HepG2 (cell line): Measurements from ENCODE around the gene OTOP2.

ENCODE experiments used
- CBX5 ChIP-seq: sonication (generic); formaldehyde crosslinking; IDR thresholded peaks from 2 replicates; pipeline ENCODE4 v1.4.0; 2020; ENCODE audit warnings: missing genetic modification reagents, borderline replicate concordance
- NFATC3 ChIP-seq: sonication (generic); formaldehyde crosslinking; IDR thresholded peaks from 2 replicates; pipeline ENCODE4 v1.5.1; 2020; ENCODE audit warnings: mild to moderate bottlenecking, missing genetic modification reagents
- POLR2A ChIP-seq, 2 experiments: IDR thresholded peaks; 2 replicates each; pipeline ENCODE4 v1.6.1; 2011; ENCODE audit warnings: low read depth in 2 of 2, low read length in 2 of 2, mild to moderate bottlenecking in 1 of 2, moderate library complexity in 1 of 2; ENCODE audit not compliant: insufficient read depth in 1 of 2
- SAFB2 ChIP-seq: sonication (generic); formaldehyde crosslinking; IDR thresholded peaks from 2 replicates; pipeline ENCODE4 v1.5.1; 2020; ENCODE audit warnings: missing genetic modification reagents, low read depth, mild to moderate bottlenecking, borderline replicate concordance
- SCMH1 ChIP-seq: sonication (generic); formaldehyde crosslinking; IDR thresholded peaks from 2 replicates; pipeline ENCODE4 v1.9.0; 2021; ENCODE audit warnings: missing genetic modification reagents, mild to moderate bottlenecking, borderline replicate concordance
- ZNF354B ChIP-seq: sonication (generic); formaldehyde crosslinking; IDR thresholded peaks from 2 replicates; pipeline ENCODE4 v1.8.0; 2022; ENCODE audit warnings: mild to moderate bottlenecking, missing genetic modification reagents
- ZNF549 ChIP-seq: sonication (generic); formaldehyde crosslinking; IDR thresholded peaks from 2 replicates; pipeline ENCODE4 v1.5.0; 2020; ENCODE audit warnings: missing genetic modification reagents
- TF ChIP-seq, protein P1 (sequence below): sonication (generic); formaldehyde crosslinking; IDR thresholded peaks from 2 replicates; pipeline ENCODE4 v1.5.0; 2020; ENCODE audit warnings: mild to moderate bottlenecking, missing genetic modification reagents, moderate library complexity
- TF ChIP-seq, protein P2 (sequence below): sonication (generic); IDR thresholded peaks from 2 replicates; pipeline ENCODE4 v1.6.1; 2016; ENCODE audit warnings: low read depth, borderline replicate concordance
- TF ChIP-seq, protein P3 (sequence below), 2 experiments: IDR thresholded peaks; 2 replicates each; pipeline ENCODE4 v1.6.1; 2011 to 2012; ENCODE audit warnings: low read length in 2 of 2, borderline replicate concordance in 1 of 2, low read depth in 1 of 2, mild to moderate bottlenecking in 1 of 2, moderate library complexity in 1 of 2

DNA sequence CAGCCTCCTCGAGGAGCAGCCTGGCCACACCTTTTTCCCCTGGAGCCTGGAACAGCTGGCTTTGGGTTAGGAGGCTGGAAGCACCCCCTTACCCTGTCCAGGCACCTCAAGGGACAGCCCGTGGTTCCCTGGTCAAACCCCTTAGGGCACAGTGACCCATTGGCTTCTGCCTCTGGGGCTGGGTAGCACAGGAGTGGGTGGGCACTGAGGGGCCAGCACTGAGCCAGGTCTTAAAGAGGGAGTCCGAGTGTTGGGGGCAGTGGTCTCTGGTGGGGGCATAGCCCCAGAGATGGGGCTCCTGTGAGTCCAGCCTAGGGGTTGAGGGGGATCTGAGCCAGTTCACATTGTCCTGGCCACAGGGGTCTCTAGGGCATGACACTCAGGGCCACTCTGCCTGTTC, 27.0 kb downstream of the OTOP2 start:
- TF ChIP-seq ZNF354B (CRISPR knock-in tag) = no peak
- TF ChIP-seq, protein P1, sequence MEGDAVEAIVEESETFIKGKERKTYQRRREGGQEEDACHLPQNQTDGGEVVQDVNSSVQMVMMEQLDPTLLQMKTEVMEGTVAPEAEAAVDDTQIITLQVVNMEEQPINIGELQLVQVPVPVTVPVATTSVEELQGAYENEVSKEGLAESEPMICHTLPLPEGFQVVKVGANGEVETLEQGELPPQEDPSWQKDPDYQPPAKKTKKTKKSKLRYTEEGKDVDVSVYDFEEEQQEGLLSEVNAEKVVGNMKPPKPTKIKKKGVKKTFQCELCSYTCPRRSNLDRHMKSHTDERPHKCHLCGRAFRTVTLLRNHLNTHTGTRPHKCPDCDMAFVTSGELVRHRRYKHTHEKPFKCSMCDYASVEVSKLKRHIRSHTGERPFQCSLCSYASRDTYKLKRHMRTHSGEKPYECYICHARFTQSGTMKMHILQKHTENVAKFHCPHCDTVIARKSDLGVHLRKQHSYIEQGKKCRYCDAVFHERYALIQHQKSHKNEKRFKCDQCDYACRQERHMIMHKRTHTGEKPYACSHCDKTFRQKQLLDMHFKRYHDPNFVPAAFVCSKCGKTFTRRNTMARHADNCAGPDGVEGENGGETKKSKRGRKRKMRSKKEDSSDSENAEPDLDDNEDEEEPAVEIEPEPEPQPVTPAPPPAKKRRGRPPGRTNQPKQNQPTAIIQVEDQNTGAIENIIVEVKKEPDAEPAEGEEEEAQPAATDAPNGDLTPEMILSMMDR (CRISPR knock-in tag) = no peak
- no peak for TF ChIP-seq NFATC3 (CRISPR knock-in tag)
- no peak for TF ChIP-seq POLR2A (IDR thresholded peaks at IDR 0.05; ENCODE audit: insufficient read depth in 1 of 2, low read depth in 2 of 2, low read length in 2 of 2)
- no peak for TF ChIP-seq CBX5 (CRISPR knock-in tag)
- TF ChIP-seq SCMH1 (CRISPR knock-in tag) = no peak
- TF ChIP-seq, protein P2, sequence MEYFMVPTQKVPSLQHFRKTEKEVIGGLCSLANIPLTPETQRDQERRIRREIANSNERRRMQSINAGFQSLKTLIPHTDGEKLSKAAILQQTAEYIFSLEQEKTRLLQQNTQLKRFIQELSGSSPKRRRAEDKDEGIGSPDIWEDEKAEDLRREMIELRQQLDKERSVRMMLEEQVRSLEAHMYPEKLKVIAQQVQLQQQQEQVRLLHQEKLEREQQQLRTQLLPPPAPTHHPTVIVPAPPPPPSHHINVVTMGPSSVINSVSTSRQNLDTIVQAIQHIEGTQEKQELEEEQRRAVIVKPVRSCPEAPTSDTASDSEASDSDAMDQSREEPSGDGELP = no peak
- TF ChIP-seq, protein P3, sequence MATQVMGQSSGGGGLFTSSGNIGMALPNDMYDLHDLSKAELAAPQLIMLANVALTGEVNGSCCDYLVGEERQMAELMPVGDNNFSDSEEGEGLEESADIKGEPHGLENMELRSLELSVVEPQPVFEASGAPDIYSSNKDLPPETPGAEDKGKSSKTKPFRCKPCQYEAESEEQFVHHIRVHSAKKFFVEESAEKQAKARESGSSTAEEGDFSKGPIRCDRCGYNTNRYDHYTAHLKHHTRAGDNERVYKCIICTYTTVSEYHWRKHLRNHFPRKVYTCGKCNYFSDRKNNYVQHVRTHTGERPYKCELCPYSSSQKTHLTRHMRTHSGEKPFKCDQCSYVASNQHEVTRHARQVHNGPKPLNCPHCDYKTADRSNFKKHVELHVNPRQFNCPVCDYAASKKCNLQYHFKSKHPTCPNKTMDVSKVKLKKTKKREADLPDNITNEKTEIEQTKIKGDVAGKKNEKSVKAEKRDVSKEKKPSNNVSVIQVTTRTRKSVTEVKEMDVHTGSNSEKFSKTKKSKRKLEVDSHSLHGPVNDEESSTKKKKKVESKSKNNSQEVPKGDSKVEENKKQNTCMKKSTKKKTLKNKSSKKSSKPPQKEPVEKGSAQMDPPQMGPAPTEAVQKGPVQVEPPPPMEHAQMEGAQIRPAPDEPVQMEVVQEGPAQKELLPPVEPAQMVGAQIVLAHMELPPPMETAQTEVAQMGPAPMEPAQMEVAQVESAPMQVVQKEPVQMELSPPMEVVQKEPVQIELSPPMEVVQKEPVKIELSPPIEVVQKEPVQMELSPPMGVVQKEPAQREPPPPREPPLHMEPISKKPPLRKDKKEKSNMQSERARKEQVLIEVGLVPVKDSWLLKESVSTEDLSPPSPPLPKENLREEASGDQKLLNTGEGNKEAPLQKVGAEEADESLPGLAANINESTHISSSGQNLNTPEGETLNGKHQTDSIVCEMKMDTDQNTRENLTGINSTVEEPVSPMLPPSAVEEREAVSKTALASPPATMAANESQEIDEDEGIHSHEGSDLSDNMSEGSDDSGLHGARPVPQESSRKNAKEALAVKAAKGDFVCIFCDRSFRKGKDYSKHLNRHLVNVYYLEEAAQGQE (IDR thresholded peaks at IDR 0.05; ENCODE audit: borderline replicate concordance in 1 of 2, low read depth in 1 of 2, low read length in 2 of 2) = no peak
- no peak for TF ChIP-seq SAFB2
- TF ChIP-seq ZNF549 (CRISPR knock-in tag) = no peak
